Natural killer cell (primary cell): ENCODE results near the gene TET1. TPM values are rescaled to one million over a fixed set of nuclear protein-coding genes. Genes with fewer than 3 reads are reported as not detected.

ENCODE experiments used
- ATAC-seq, 3 donors: fragments of 150-1000 bp in 2 of 3; fragments of 200-7000 bp in 1 of 3; cut with Tn5 transposase; 1 replicate in 1 of 3; 2 replicates in 2 of 3; pipeline ENCODE4 v1.10.0; 2021; ENCODE audit warnings: mild to moderate bottlenecking in 2 of 3, moderate library complexity in 2 of 3
- DNase-seq, 2 donors: peaks; one replicate each; pipeline versions ENCODE4 v3.0.0 to v3.0.0-alpha.2; 2013 to 2021; ENCODE audit warnings: mixed read lengths in 1 of 2
- H3K27ac ChIP-seq: one replicate; pipeline ENCODE4 v1.5.1; 2013; ENCODE audit warnings: mild to moderate bottlenecking, low read length
- H3K27me3 ChIP-seq: one replicate; pipeline ENCODE4 v1.6.1; 2013; ENCODE audit warnings: low read length; ENCODE audit not compliant: control insufficient read depth, insufficient read depth
- H3K36me3 ChIP-seq: one replicate; pipeline ENCODE4 v1.6.1; 2013; ENCODE audit warnings: low read length; ENCODE audit not compliant: control insufficient read depth, insufficient read depth
- H3K4me1 ChIP-seq: one replicate; pipeline ENCODE4 v1.6.1; 2013; ENCODE audit warnings: low read length; ENCODE audit not compliant: control insufficient read depth, insufficient read depth
- H3K4me3 ChIP-seq: one replicate; pipeline ENCODE4 v1.5.1; 2013; ENCODE audit warnings: low read length
- H3K9me3 ChIP-seq: one replicate; pipeline ENCODE4 v1.6.1; 2013; ENCODE audit warnings: low read length; ENCODE audit not compliant: control insufficient read depth, insufficient read depth
- H3K27ac Mint-ChIP-seq, 2 donors: one replicate each; pipeline ENCODE4 v1.8.0; 2022; ENCODE audit warnings: mild to moderate bottlenecking in 2 of 2, mixed read lengths in 2 of 2, moderate library complexity in 1 of 2
- H3K27me3 Mint-ChIP-seq, 2 donors: one replicate each; pipeline ENCODE4 v1.8.0; 2022; ENCODE audit warnings: low read depth in 2 of 2, mixed read lengths in 2 of 2
- H3K36me3 Mint-ChIP-seq: one replicate; pipeline ENCODE4 v1.8.0; 2022; ENCODE audit warnings: mixed read lengths
- H3K4me1 Mint-ChIP-seq, 2 donors: one replicate each; pipeline ENCODE4 v1.8.0; 2022; ENCODE audit warnings: mixed read lengths in 2 of 2
- H3K4me3 Mint-ChIP-seq: one replicate; pipeline ENCODE4 v1.8.0; 2022; ENCODE audit warnings: mild to moderate bottlenecking, moderate library complexity, mixed read lengths
- H3K9me3 Mint-ChIP-seq, 2 donors: one replicate each; pipeline ENCODE4 v1.8.0; 2022; ENCODE audit warnings: mixed read lengths in 2 of 2
- WGBS: methylation state at CpG from one replicate; pipeline ENCODE4 v1.1.7; 2013; ENCODE audit warnings: missing lambda C conversion rate; ENCODE audit not compliant: insufficient coverage; 5-methylcytosine and 5-hydroxymethylcytosine counted together
- intact Hi-C: fragments of 100-400 bp; cut with micrococcal nuclease; formaldehyde crosslinking; loops from one replicate; pipeline ENCODE4 v1.14.2; 2022
- total RNA-seq, 4 donors: library from RNA; stranded (reverse); fragments of 120-200 nt in 1 of 4; gene quantifications; one replicate each; pipeline versions ENCODE4 v1.2.3 to v1.2.4, GENCODE V29; 2013 to 2022
- TF ChIP-seq, protein P1 (sequence below): fragments of 200-600 bp; IDR thresholded peaks from one replicate; pipeline ENCODE4 v1.8.0; 2022; ENCODE audit warnings: antibody characterized with exemption

Gene TET1
- total RNA-seq, 3 donors from 2014 or later (not counting 1 experiment from before 2014, with no cell fraction given): 4.0 to 5.9 (median 4.5) TPM

DNA sequence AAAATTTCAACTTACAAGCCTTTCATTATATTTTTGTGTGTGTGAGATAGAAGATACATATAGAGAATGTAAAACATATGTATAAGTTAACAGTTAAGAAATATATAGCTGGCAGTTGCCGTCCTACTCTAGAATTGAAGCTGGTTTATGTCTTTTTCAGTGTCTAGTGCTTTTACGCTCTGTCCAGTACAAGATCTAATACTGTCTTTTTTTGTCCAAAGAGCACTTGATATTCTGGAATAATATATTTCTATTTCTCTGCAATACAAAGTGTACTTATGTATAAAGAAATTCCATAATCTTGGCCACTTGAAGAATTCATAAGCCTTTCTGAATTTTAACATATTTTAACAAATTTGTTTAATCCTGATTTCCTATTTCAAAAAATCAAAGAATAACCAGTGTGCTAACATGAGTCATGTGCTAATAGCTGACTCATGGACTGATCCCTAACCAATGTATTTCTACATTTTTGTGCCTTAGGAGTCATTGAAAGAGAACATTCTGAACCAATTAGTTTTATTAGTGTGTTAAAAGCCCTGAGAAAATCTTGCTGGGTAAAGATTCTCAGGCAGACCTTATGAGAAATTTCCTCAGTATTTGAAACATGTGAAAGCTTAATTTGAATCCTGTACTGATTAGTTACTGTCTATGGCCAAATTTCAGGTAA, 87.7 kb downstream of the TET1 start:
- intact Hi-C loops: no loop called here
- H3K4me3 ChIP-seq: no peak overlapping the region
- H3K27ac Mint-ChIP-seq: no peak overlapping the region
- H3K4me1 Mint-ChIP-seq: no peaks in the 10 kb centered on the region
- no peak overlapping the region for H3K4me3 Mint-ChIP-seq
- ATAC-seq: no peak
- no peaks in the 10 kb centered on the region for H3K9me3 Mint-ChIP-seq
- H3K36me3 Mint-ChIP-seq: peaks cover 20% of the 10 kb centered on the region
- WGBS: 100% methylated on average over 2 of the region's 2 CpGs
- no peaks in the 10 kb centered on the region for H3K27me3 Mint-ChIP-seq
- DNase-seq: no peak
- TF ChIP-seq, protein P1, sequence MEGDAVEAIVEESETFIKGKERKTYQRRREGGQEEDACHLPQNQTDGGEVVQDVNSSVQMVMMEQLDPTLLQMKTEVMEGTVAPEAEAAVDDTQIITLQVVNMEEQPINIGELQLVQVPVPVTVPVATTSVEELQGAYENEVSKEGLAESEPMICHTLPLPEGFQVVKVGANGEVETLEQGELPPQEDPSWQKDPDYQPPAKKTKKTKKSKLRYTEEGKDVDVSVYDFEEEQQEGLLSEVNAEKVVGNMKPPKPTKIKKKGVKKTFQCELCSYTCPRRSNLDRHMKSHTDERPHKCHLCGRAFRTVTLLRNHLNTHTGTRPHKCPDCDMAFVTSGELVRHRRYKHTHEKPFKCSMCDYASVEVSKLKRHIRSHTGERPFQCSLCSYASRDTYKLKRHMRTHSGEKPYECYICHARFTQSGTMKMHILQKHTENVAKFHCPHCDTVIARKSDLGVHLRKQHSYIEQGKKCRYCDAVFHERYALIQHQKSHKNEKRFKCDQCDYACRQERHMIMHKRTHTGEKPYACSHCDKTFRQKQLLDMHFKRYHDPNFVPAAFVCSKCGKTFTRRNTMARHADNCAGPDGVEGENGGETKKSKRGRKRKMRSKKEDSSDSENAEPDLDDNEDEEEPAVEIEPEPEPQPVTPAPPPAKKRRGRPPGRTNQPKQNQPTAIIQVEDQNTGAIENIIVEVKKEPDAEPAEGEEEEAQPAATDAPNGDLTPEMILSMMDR: no peak
- no peaks in the 10 kb centered on the region for H3K27me3 ChIP-seq
- H3K9me3 ChIP-seq: no peaks in the 10 kb centered on the region
- H3K4me1 ChIP-seq: no peaks in the 10 kb centered on the region
- peaks cover 4% of the 10 kb centered on the region for H3K36me3 ChIP-seq
- H3K27ac ChIP-seq: no peak overlapping the region

DNA sequence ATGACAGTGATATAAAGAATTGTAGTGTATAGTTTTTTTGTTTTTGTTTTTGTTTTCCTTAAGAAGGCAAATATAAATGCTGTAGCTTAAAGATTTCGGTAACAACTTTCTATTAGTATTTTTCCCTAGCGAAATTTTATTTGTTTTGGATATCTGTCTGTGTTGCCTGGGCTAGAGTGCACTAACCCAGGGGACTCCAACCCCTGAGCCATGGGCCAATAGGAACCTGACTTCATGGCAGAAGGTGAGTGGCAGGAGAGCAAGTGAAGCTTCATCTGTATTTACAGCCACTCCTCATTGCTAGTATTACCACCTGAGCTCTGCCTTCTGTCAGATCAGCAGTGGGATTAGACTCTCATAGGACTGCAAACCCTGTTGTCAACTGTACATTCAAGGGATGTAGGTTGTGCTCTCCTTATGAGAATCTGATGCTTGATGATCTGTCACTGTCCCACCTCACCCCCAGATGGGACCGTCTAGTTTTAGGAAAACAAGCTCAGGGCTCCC, 95.5 kb downstream of the TET1 start:
- Histone ChIP-seq H3K4me3 (no peak overlapping the region), H3K36me3 (no peaks in the 10 kb centered on the region), H3K27ac (no peak overlapping the region), H3K9me3 (no peaks in the 10 kb centered on the region), H3K27me3 (no peaks in the 10 kb centered on the region), H3K4me1 (no peaks in the 10 kb centered on the region)
- no peak overlapping the region for H3K4me3 Mint-ChIP-seq
- H3K27me3 Mint-ChIP-seq: no peaks in the 10 kb centered on the region
- H3K9me3 Mint-ChIP-seq: no peaks in the 10 kb centered on the region
- intact Hi-C loops: no loop called here
- WGBS: 100% methylated on average over 1 of the region's 3 CpGs
- TF ChIP-seq, protein P1: no peak
- H3K4me1 Mint-ChIP-seq: no peaks in the 10 kb centered on the region
- no peak for DNase-seq
- H3K36me3 Mint-ChIP-seq: no peaks in the 10 kb centered on the region
- H3K27ac Mint-ChIP-seq: no peak overlapping the region
- no peak for ATAC-seq

DNA sequence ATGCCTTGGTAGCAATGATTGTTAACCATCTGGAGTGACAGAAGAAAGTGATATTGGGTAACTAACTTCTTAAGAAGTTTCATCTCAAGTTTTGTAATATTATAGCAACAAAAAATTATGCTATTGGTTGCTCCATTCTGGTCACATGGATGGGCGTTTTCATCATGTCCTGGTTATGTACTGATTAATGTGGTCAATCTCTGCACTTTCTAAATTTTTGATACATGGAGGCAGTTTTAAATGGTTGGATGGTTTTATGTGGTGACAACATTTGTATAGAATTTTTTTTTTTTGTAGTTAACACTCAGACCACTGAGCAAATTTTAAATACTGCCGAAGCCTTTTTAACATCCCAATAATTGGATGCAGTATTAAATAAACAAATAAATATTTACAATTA, 105.7 kb downstream of the TET1 start:
- no peak for DNase-seq
- Histone ChIP-seq H3K4me3 (no peak overlapping the region), H3K36me3 (no peaks in the 10 kb centered on the region), H3K27ac (no peak overlapping the region), H3K4me1 (no peaks in the 10 kb centered on the region), H3K9me3 (no peaks in the 10 kb centered on the region), H3K27me3 (no peaks in the 10 kb centered on the region)
- Mint-ChIP-seq H3K9me3 (no peaks in the 10 kb centered on the region), H3K27ac (no peak overlapping the region), H3K4me3 (no peak overlapping the region), H3K4me1 (no peaks in the 10 kb centered on the region), H3K36me3 (peaks cover 10% of the 10 kb centered on the region), H3K27me3 (no peaks in the 10 kb centered on the region)
- TF ChIP-seq, protein P1: no peak
- WGBS: 86% methylated on average over 2 of the region's 2 CpGs
- intact Hi-C loops: no loop called here
- no peak for ATAC-seq

DNA sequence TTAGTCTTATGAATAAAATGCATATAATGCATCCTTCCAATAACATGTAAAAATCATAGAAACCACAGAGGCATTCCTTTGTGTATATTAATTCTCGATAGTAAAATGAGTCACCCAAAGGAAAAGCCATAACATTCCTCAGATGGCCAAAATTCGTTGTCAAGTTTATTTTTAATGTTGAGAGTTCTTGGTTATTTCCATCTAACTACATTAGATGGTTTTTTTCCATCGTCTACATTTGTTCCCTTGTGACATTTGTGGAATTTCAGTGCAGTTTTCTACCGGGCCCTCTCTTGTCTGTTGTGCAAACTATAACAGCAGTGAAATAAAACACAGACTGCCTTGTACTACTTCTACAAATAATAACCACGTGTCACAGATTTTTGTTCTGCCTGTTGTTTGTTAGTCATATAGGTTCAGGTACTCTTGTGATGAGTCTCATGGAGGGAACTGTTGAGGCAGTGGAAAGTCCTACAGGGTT, 106.2 kb downstream of the TET1 start:
- ATAC-seq: no peak
- Mint-ChIP-seq H3K4me1 (no peaks in the 10 kb centered on the region), H3K36me3 (peaks cover 10% of the 10 kb centered on the region), H3K27me3 (no peaks in the 10 kb centered on the region), H3K4me3 (no peak overlapping the region), H3K27ac (no peak overlapping the region), H3K9me3 (no peaks in the 10 kb centered on the region)
- TF ChIP-seq, protein P1: no peak
- H3K27me3 ChIP-seq: no peaks in the 10 kb centered on the region
- no peak overlapping the region for H3K27ac ChIP-seq
- intact Hi-C loops: no loop called here
- no peak for DNase-seq
- no peaks in the 10 kb centered on the region for H3K36me3 ChIP-seq
- no peak overlapping the region for H3K4me3 ChIP-seq
- no peaks in the 10 kb centered on the region for H3K9me3 ChIP-seq
- no peaks in the 10 kb centered on the region for H3K4me1 ChIP-seq
- 93% methylated on average over 3 of the region's 5 CpGs for WGBS
